HepG2 (cell line): Measurements from ENCODE around the gene SLIT3. TPM values are rescaled to one million over a fixed set of nuclear protein-coding genes. Genes with fewer than 3 reads are reported as not detected.

Experiments used
- E2F1 ChIP-seq: sonication (generic); formaldehyde crosslinking; IDR thresholded peaks from 2 replicates; pipeline ENCODE4 v1.5.0; 2020; ENCODE audit warnings: missing genetic modification reagents
- GLMP ChIP-seq: sonication (generic); formaldehyde crosslinking; IDR thresholded peaks from 2 replicates; pipeline ENCODE4 v1.9.0; 2021; ENCODE audit warnings: missing genetic modification reagents, mild to moderate bottlenecking, borderline replicate concordance
- MED8 ChIP-seq: sonication (generic); formaldehyde crosslinking; IDR thresholded peaks from 2 replicates; pipeline ENCODE4 v1.8.1; 2023; ENCODE audit warnings: mild to moderate bottlenecking, missing genetic modification reagents; ENCODE audit not compliant: insufficient replicate concordance
- ZNF318 ChIP-seq: sonication (generic); formaldehyde crosslinking; IDR thresholded peaks from 2 replicates; pipeline ENCODE4 v1.4.0; 2020; ENCODE audit warnings: mild to moderate bottlenecking, missing genetic modification reagents
- polyA plus RNA-seq, 8 experiments: library from polyadenylated mRNA; depleted of rRNA in 3 of 8; stranded (reverse) in 7 of 8; unstranded in 1 of 8; fragments of >200 nt; fragmentation: Illumina TruSeq in 4 of 8; extraction: Trizol in 4 of 8; gene quantifications; 2 replicates each; pipeline versions ENCODE4 v1.2.1 to v1.2.3, GENCODE V29; 2011 to 2016; ENCODE audit warnings: low read depth in 4 of 8, missing spikeins in 1 of 8, mixed read lengths in 1 of 8; ENCODE audit not compliant: insufficient read depth in 1 of 8
- total RNA-seq, 5 experiments: library from RNA; depleted of rRNA; stranded (reverse); fragments of >200 nt; fragmentation: Illumina TruSeq; extraction: Trizol; gene quantifications; 2 replicates each; pipeline ENCODE4 v1.2.3, GENCODE V29; 2016; ENCODE audit warnings: low read depth in 1 of 5

SLIT3 gene
- total and polyA plus RNA-seq, 2 of the 13 experiments (the other 11 are each of a cell fraction or from before 2014, with no cell fraction given): not detected

DNA sequence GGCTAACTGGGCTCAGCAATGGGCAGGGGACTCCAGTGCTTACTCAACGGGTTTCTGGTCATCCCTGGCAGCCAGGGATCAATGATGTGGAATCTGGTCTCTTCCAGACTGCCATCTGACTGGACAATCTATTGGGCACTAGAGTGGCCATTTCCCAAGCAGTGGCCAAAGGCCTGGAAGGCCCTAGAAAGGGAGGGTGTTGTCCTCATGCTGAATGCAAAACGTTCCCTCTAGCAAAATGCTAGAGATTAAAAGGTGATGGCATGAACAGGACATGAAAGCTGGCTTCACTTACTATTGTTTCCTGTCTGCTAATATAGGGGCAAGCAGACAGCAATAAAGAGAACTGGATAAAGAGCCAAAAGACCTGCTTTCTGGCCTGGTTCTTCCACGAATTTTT, 467.6 kb downstream of the SLIT3 start (continued):
- TF ChIP-seq ZNF318 (CRISPR knock-in tag) (no peak), E2F1 (no peak), MED8 (CRISPR knock-in tag) (no peak), GLMP (CRISPR knock-in tag) (no peak)
